ENCODE data around the gene AP5Z1. TPM values are rescaled to one million over a fixed set of nuclear protein-coding genes. Genes with fewer than 3 reads are reported as not detected.

Gene AP5Z1
- total RNA-seq, 1 experiment from 2014 or later = 66.8 TPM

GRCh38 chr7:4833691-4834600 is 58.5 kb downstream of the AP5Z1 start:
- CTCF ChIA-PET = interaction anchor here (1.3 kb wide), 1 partner anchor 140 kb away, joined by 3 read pairs; no protein-coding TSS in a partner anchor

GRCh38 chr7:4834601-4835397 is 59.4 kb downstream of the AP5Z1 start:
- ChIA-PET CTCF (no interaction called here), POLR2A (interaction anchor here (0.7 kb wide), 1 partner anchor 59 kb away, joined by 3 read pairs; the partner anchor contains the start of gene AP5Z1)
- DNase-seq = no peak
- TF ChIP-seq CTCF (IDR thresholded peaks at IDR 0.05; ENCODE audit: insufficient read depth in 1 of 2, low read depth in 1 of 2, low read length in 1 of 2, severe bottlenecking in 1 of 2, unreplicated experiment in 1 of 2) = no peak
- intact Hi-C loops (cut with micrococcal nuclease; ENCODE audit: unreplicated experiment) = no loop called here
- Histone ChIP-seq H3K27me3 (replicated peaks; ENCODE audit: control insufficient read depth, insufficient read depth, low read length) (no peaks in the 10 kb centered on the region), H3K4me3 (ENCODE audit: low read depth, low read length) (no peak overlapping the region), H3K9me3 (no peaks in the 10 kb centered on the region), H3K36me3 (ENCODE audit: control insufficient read depth, insufficient read depth, low read length) (no peaks in the 10 kb centered on the region), H3K4me1 (no peaks in the 10 kb centered on the region)
- Mint-ChIP-seq H3K27ac (ENCODE audit: unreplicated experiment) (no peak overlapping the region), H3K27me3 (ENCODE audit: insufficient read depth, unreplicated experiment) (no peaks in the 10 kb centered on the region), H3K4me1 (ENCODE audit: low read depth, unreplicated experiment) (no peaks in the 10 kb centered on the region), H3K9me3 (ENCODE audit: unreplicated experiment) (no peaks in the 10 kb centered on the region), H3K36me3 (ENCODE audit: insufficient read depth, unreplicated experiment) (no peaks in the 10 kb centered on the region), H3K4me3 (ENCODE audit: unreplicated experiment) (no peak overlapping the region)
- BruUV-seq (replicated peaks) = no TSS peak

More at GRCh38 chr7:4833691-4834600, 58.5 kb downstream of the AP5Z1 start:
- no peaks in the 10 kb centered on the region for H3K36me3 ChIP-seq (ENCODE audit: control insufficient read depth, insufficient read depth, low read length)
- H3K9me3 ChIP-seq = no peaks in the 10 kb centered on the region
- H3K4me1 ChIP-seq = no peaks in the 10 kb centered on the region
- no peaks in the 10 kb centered on the region for H3K36me3 Mint-ChIP-seq (ENCODE audit: insufficient read depth, unreplicated experiment)
- H3K27ac Mint-ChIP-seq (ENCODE audit: unreplicated experiment) = no peak overlapping the region
- POLR2A ChIA-PET = interaction anchor here (0.7 kb wide), 1 partner anchor 58 kb away, joined by 3 read pairs; the partner anchor contains the start of gene AP5Z1
- no peak overlapping the region for H3K4me3 Mint-ChIP-seq (ENCODE audit: unreplicated experiment)
- intact Hi-C loops (cut with micrococcal nuclease; ENCODE audit: unreplicated experiment) = no loop called here
- BruUV-seq (replicated peaks) = no TSS peak
- H3K4me3 ChIP-seq (ENCODE audit: low read depth, low read length) = no peak overlapping the region
- H3K4me1 Mint-ChIP-seq (ENCODE audit: low read depth, unreplicated experiment) = no peaks in the 10 kb centered on the region
- no peaks in the 10 kb centered on the region for H3K27me3 Mint-ChIP-seq (ENCODE audit: insufficient read depth, unreplicated experiment)
- H3K9me3 Mint-ChIP-seq (ENCODE audit: unreplicated experiment) = no peaks in the 10 kb centered on the region
- DNase-seq = no peak
- H3K27me3 ChIP-seq (replicated peaks; ENCODE audit: control insufficient read depth, insufficient read depth, low read length) = no peaks in the 10 kb centered on the region
- TF ChIP-seq CTCF (IDR thresholded peaks at IDR 0.05; ENCODE audit: insufficient read depth in 1 of 2, low read depth in 1 of 2, low read length in 1 of 2, severe bottlenecking in 1 of 2, unreplicated experiment in 1 of 2) = no peak

GRCh38 chr7:4835398-4836205 is 60.2 kb downstream of the AP5Z1 start:
- Histone ChIP-seq H3K4me3 (ENCODE audit: low read depth, low read length) (no peak overlapping the region), H3K36me3 (ENCODE audit: control insufficient read depth, insufficient read depth, low read length) (no peaks in the 10 kb centered on the region), H3K9me3 (no peaks in the 10 kb centered on the region), H3K4me1 (no peaks in the 10 kb centered on the region), H3K27me3 (replicated peaks; ENCODE audit: control insufficient read depth, insufficient read depth, low read length) (no peaks in the 10 kb centered on the region)
- no peak for TF ChIP-seq CTCF (IDR thresholded peaks at IDR 0.05; ENCODE audit: insufficient read depth in 1 of 2, low read depth in 1 of 2, low read length in 1 of 2, severe bottlenecking in 1 of 2, unreplicated experiment in 1 of 2)
- no peak overlapping the region for H3K27ac Mint-ChIP-seq (ENCODE audit: unreplicated experiment)
- POLR2A ChIA-PET = no interaction called here
- H3K36me3 Mint-ChIP-seq (ENCODE audit: insufficient read depth, unreplicated experiment) = no peaks in the 10 kb centered on the region
- H3K4me1 Mint-ChIP-seq (ENCODE audit: low read depth, unreplicated experiment) = no peaks in the 10 kb centered on the region
- intact Hi-C loops (cut with micrococcal nuclease; ENCODE audit: unreplicated experiment) = no loop called here
- no peak overlapping the region for H3K4me3 Mint-ChIP-seq (ENCODE audit: unreplicated experiment)
- no peak for DNase-seq
- CTCF ChIA-PET = no interaction called here
- BruUV-seq (replicated peaks) = no TSS peak
- H3K9me3 Mint-ChIP-seq (ENCODE audit: unreplicated experiment) = no peaks in the 10 kb centered on the region
- no peaks in the 10 kb centered on the region for H3K27me3 Mint-ChIP-seq (ENCODE audit: insufficient read depth, unreplicated experiment)

Measured in Caco-2 (cell line).